CD4-positive, alpha-beta T cell treated with Interleukin-17A for 4 hours (primary cell): ENCODE measurements around the gene GAR1.
"Not testable (repeated sequence)": the region's sequence is repeated elsewhere in the genome, so short reads cannot be mapped to it uniquely, and the experiment has no call there.

Experiments
- DNase-seq: peaks from one replicate; pipeline ENCODE4 v3.0.0-alpha.2; 2020; ENCODE audit warnings: mixed read lengths

The GAR1 gene

GRCh38 chr4:109815151-109816081 lies at the start of gene GAR1:
Gene GAR1, plus strand, starts transcription at chr4:109815762. Its CDS starts 403 bp downstream, at chr4:109816165.
- peak; percentile 90 for DNase-seq

- not testable (repeated sequence) for DNase-seq
Measured at GRCh38 chr4:109782092-109782491, 33.5 kb upstream of the GAR1 start.

- no peak for DNase-seq
Measured at GRCh38 chr4:109786846-109787245, 28.7 kb upstream of the GAR1 start.

GRCh38 chr4:109787807-109788206 lies 27.8 kb upstream of the GAR1 start:
- no peak for DNase-seq

- no peak for DNase-seq
Measured at GRCh38 chr4:109795059-109795458, 20.5 kb upstream of the GAR1 start.

- no peak for DNase-seq
Measured at GRCh38 chr4:109798866-109799265, 16.7 kb upstream of the GAR1 start.

GRCh38 chr4:109801099-109801789 lies 14.3 kb upstream of the GAR1 start:
- DNase-seq, result no peak

- no peak for DNase-seq
Measured at GRCh38 chr4:109801895-109802319, 13.7 kb upstream of the GAR1 start, which contains the start of gene CFI. Gene CFI, minus strand, starts transcription at chr4:109801999. Its CDS starts 28 bp downstream, at chr4:109801971.

- DNase-seq, result peak; percentile 23
Measured at GRCh38 chr4:109803924-109804571, 11.5 kb upstream of the GAR1 start.

GRCh38 chr4:109809655-109810054 lies 5.9 kb upstream of the GAR1 start:
- DNase-seq, result no peak

GRCh38 chr4:109810552-109811387 lies 4.8 kb upstream of the GAR1 start:
- no peak for DNase-seq

GRCh38 chr4:109811707-109812106 lies 3.9 kb upstream of the GAR1 start:
- no peak for DNase-seq

- DNase-seq, result peak; percentile 40
Measured at GRCh38 chr4:109816082-109816442, 500 bp downstream of the GAR1 start.

GRCh38 chr4:109816894-109817293 lies 1.3 kb downstream of the GAR1 start:
- DNase-seq, result no peak

- no peak for DNase-seq
Measured at GRCh38 chr4:109818268-109818667, 2.7 kb downstream of the GAR1 start.

- no peak for DNase-seq
Measured at GRCh38 chr4:109820563-109820962, 5.0 kb downstream of the GAR1 start.

- DNase-seq, result no peak
Measured at GRCh38 chr4:109821185-109821584, 5.6 kb downstream of the GAR1 start.

GRCh38 chr4:109826719-109827118 lies 11.2 kb downstream of the GAR1 start:
- DNase-seq, result no peak

GRCh38 chr4:109827672-109828071 lies 12.1 kb downstream of the GAR1 start, which contains the start of gene RRH:
Gene RRH, plus strand, starts transcription at chr4:109827972. Its CDS starts 56 bp downstream, at chr4:109828028.
- no peak for DNase-seq

GRCh38 chr4:109833756-109834155 lies 18.2 kb downstream of the GAR1 start:
- no peak for DNase-seq

- no peak for DNase-seq
Measured at GRCh38 chr4:109836985-109837384, 21.4 kb downstream of the GAR1 start.

GRCh38 chr4:109846395-109847098 lies 31.0 kb downstream of the GAR1 start:
- no peak for DNase-seq
